GM23248 (cell line): ENCODE results near the gene KIF2A.

Experiments
- EZH2 ChIP-seq: fragments of 200-600 bp; sonication (generic); IDR thresholded peaks from 2 replicates; pipeline ENCODE4 v1.6.1; 2018; ENCODE audit warnings: antibody characterized with exemption, mild to moderate bottlenecking; ENCODE audit not compliant: insufficient read depth, poor library complexity, severe bottlenecking
- EZH2phosphoT487 ChIP-seq: fragments of 200-600 bp; sonication (generic); IDR thresholded peaks from 2 replicates; pipeline ENCODE4 v1.6.1; 2018; ENCODE audit warnings: antibody characterized with exemption, moderate library complexity, mild to moderate bottlenecking, low read depth; ENCODE audit not compliant: insufficient read depth

- no peak for TF ChIP-seq EZH2
- no peak for TF ChIP-seq EZH2phosphoT487
These were observed 6.4 kb upstream of the KIF2A start for GRCh38 chr5:62299600-62299999.
